Common myeloid progenitor, CD34-positive (primary cell): ENCODE data around the gene TSPO.

Source experiments
- CTCF ChIA-PET: fragments of 350-600 bp; sonication (Branson Sonifier 250); formaldehyde crosslinking; loops from one replicate; lab custom pipeline; 2021; ENCODE audit warnings: antibody characterized with exemption; lab: Charles Lee
- POLR2A ChIA-PET: fragments of 350-600 bp; sonication (Branson Sonifier 250); formaldehyde crosslinking; loops from one replicate; lab custom pipeline; 2021; ENCODE audit warnings: antibody characterized with exemption; lab: Charles Lee
- DNase-seq, 3 donors: peaks; one replicate each; pipeline versions ENCODE4 v3.0.0 to v3.0.0-alpha.2; 2013
- H3K27ac ChIP-seq, 2 experiments: 1 replicate in 1 of 2; 2 replicates in 1 of 2; pipeline ENCODE4 v1.7.0; 2013; ENCODE audit warnings: inconsistent platforms in 2 of 2, low read length in 2 of 2, mild to moderate bottlenecking in 2 of 2, low read depth in 1 of 2, moderate library complexity in 1 of 2; ENCODE audit not compliant: severe bottlenecking in 2 of 2, insufficient read depth in 1 of 2, poor library complexity in 1 of 2
- H3K27me3 ChIP-seq, 5 experiments: replicated peaks in 2 of 5; 1 replicate in 3 of 5; 2 replicates in 2 of 5; pipeline versions ENCODE4 v1.6.1 to v1.7.0; 2013; ENCODE audit warnings: low read length in 4 of 5, mild to moderate bottlenecking in 2 of 5, moderate library complexity in 2 of 5, inconsistent platforms in 1 of 5; ENCODE audit not compliant: insufficient read depth in 5 of 5, control insufficient read depth in 4 of 5
- H3K36me3 ChIP-seq, 4 experiments: 1 replicate in 2 of 4; 2 replicates in 2 of 4; pipeline versions ENCODE4 v1.6.1 to v1.7.0; 2013; ENCODE audit warnings: low read length in 3 of 4, control low read depth in 1 of 4, mild to moderate bottlenecking in 1 of 4; ENCODE audit not compliant: control insufficient read depth in 4 of 4, insufficient read depth in 4 of 4
- H3K4me1 ChIP-seq, 4 experiments: 1 replicate in 3 of 4; 2 replicates in 1 of 4; pipeline versions ENCODE4 v1.6.1 to v1.7.1; 2013; ENCODE audit warnings: low read length in 3 of 4, mild to moderate bottlenecking in 3 of 4, control low read depth in 1 of 4, inconsistent platforms in 1 of 4, moderate library complexity in 1 of 4; ENCODE audit not compliant: control insufficient read depth in 4 of 4, insufficient read depth in 4 of 4; ENCODE audit errors: control extremely low read depth in 1 of 4
- H3K4me3 ChIP-seq, 7 experiments: 1 replicate in 4 of 7; 2 replicates in 3 of 7; pipeline versions ENCODE4 v1.5.1 to v1.7.0; 2013; ENCODE audit warnings: mild to moderate bottlenecking in 7 of 7, low read length in 6 of 7, moderate library complexity in 6 of 7, inconsistent platforms in 2 of 7, low read depth in 2 of 7, control low read depth in 1 of 7; ENCODE audit not compliant: insufficient read depth in 4 of 7, control insufficient read depth in 1 of 7; ENCODE audit errors: extremely low read depth in 1 of 7
- H3K9me3 ChIP-seq, 5 experiments: 1 replicate in 4 of 5; 2 replicates in 1 of 5; pipeline versions ENCODE4 v1.6.1 to v1.7.1; 2013; ENCODE audit warnings: low read length in 4 of 5, mild to moderate bottlenecking in 2 of 5, inconsistent platforms in 1 of 5, low read depth in 1 of 5, moderate library complexity in 1 of 5; ENCODE audit not compliant: control insufficient read depth in 4 of 5, insufficient read depth in 2 of 5; ENCODE audit errors: control extremely low read depth in 1 of 5
- WGBS: methylation state at CpG from one replicate; pipeline ENCODE4 v1.1.5; 2013; ENCODE audit not compliant: insufficient coverage; 5-methylcytosine and 5-hydroxymethylcytosine counted together

Gene TSPO

GRCh38 chr22:43163241-43163795, 12.0 kb downstream of the TSPO start:
- Histone ChIP-seq H3K4me3 (no peak overlapping the region), H3K4me1 (peaks cover 0 to 27% (median 22%) of the 10 kb centered on the region in 4 experiments), H3K27ac (no peak overlapping the region), H3K36me3 (peaks cover 0 to 47% (median 28%) of the 10 kb centered on the region in 4 experiments), H3K27me3 (no peaks in the 10 kb centered on the region), H3K9me3 (no peaks in the 10 kb centered on the region)
- WGBS = 88% methylated on average over 14 of the region's 18 CpGs
- ChIA-PET POLR2A (no interaction called here), CTCF (interaction anchor here (1.0 to 2.1 kb wide), 4 partner anchors 9 to 24 kb away, joined by 3 to 6 read pairs (median 4); no protein-coding TSS in a partner anchor)
- DNase-seq = no peak

- Histone ChIP-seq H3K4me3 (no peak overlapping the region), H3K9me3 (no peaks in the 10 kb centered on the region), H3K4me1 (peaks cover 0 to 27% (median 24%) of the 10 kb centered on the region in 4 experiments), H3K27me3 (no peaks in the 10 kb centered on the region), H3K36me3 (peaks cover 0 to 56% (median 34%) of the 10 kb centered on the region in 4 experiments), H3K27ac (no peak overlapping the region)
- POLR2A ChIA-PET = interaction anchor here (0.8 kb wide), 1 partner anchor 17 kb away, joined by 3 read pairs; no protein-coding TSS in a partner anchor
- no peak for DNase-seq
- 50% methylated on average over 15 of the region's 16 CpGs for WGBS
- CTCF ChIA-PET = interaction anchor here (0.5 to 2.1 kb wide), 7 partner anchors 13 to 310 kb away, joined by 3 to 6 read pairs (median 5); partner anchors contain the start of genes TSPO and TTLL12
These were observed 13.3 kb downstream of the TSPO start for GRCh38 chr22:43164636-43165035.

GRCh38 chr22:43166132-43166930, 15.0 kb downstream of the TSPO start:
- DNase-seq = no peak
- Histone ChIP-seq H3K27ac (no peak overlapping the region), H3K4me1 (peaks cover 0 to 32% (median 30%) of the 10 kb centered on the region in 4 experiments), H3K36me3 (peaks cover under 1 to 56% (median 36%) of the 10 kb centered on the region in 4 experiments), H3K9me3 (no peaks in the 10 kb centered on the region), H3K27me3 (no peaks in the 10 kb centered on the region), H3K4me3 (no peak overlapping the region)
- 86% methylated on average over 18 of the region's 23 CpGs for WGBS
- ChIA-PET POLR2A (no interaction called here), CTCF (interaction anchor here (0.6 to 1.5 kb wide), 2 partner anchors 18 to 285 kb away, joined by 3 to 6 read pairs; no protein-coding TSS in a partner anchor)

GRCh38 chr22:43167001-43167589, 15.7 kb downstream of the TSPO start:
- ChIA-PET POLR2A (no interaction called here), CTCF (no interaction called here)
- peaks cover 0 to 35% (median 33%) of the 10 kb centered on the region in 4 experiments for H3K4me1 ChIP-seq
- WGBS = 94% methylated on average over 17 of the region's 19 CpGs
- no peak for DNase-seq
- H3K4me3 ChIP-seq = no peak overlapping the region
- no peaks in the 10 kb centered on the region for H3K27me3 ChIP-seq
- H3K27ac ChIP-seq = no peak overlapping the region
- H3K36me3 ChIP-seq = peaks cover 5 to 64% (median 44%) of the 10 kb centered on the region in 4 experiments
- H3K9me3 ChIP-seq = no peaks in the 10 kb centered on the region

GRCh38 chr22:43168471-43169309, 17.3 kb downstream of the TSPO start:
- WGBS = 87% methylated on average over 21 of the region's 25 CpGs
- no peak overlapping the region for H3K27ac ChIP-seq
- peaks cover 0 to 27% (median 26%) of the 10 kb centered on the region in 4 experiments for H3K4me1 ChIP-seq
- ChIA-PET CTCF (interaction anchor here (0.5 to 1.3 kb wide), 3 partner anchors 12 to 973 kb away, joined by 3 to 4 read pairs (median 3); no protein-coding TSS in a partner anchor), POLR2A (no interaction called here)
- no peaks in the 10 kb centered on the region for H3K9me3 ChIP-seq
- no peak for DNase-seq
- H3K36me3 ChIP-seq = peaks cover 7 to 69% (median 47%) of the 10 kb centered on the region in 4 experiments
- H3K4me3 ChIP-seq = no peak overlapping the region
- no peaks in the 10 kb centered on the region for H3K27me3 ChIP-seq

- Histone ChIP-seq H3K4me1 (peaks cover 0 to 18% (median 17%) of the 10 kb centered on the region in 4 experiments), H3K27me3 (no peaks in the 10 kb centered on the region), H3K36me3 (peaks cover 7 to 77% (median 52%) of the 10 kb centered on the region in 4 experiments), H3K9me3 (no peaks in the 10 kb centered on the region), H3K27ac (no peak overlapping the region), H3K4me3 (no peak overlapping the region)
- DNase-seq = no peak
- 91% methylated on average over 19 of the region's 23 CpGs for WGBS
- ChIA-PET POLR2A (no interaction called here), CTCF (interaction anchor here (0.7 to 1.3 kb wide), 2 partner anchors 11 to 22 kb away, joined by 3 to 4 read pairs; no protein-coding TSS in a partner anchor)
These were observed 18.2 kb downstream of the TSPO start for GRCh38 chr22:43169310-43170130.
